ENCODE results near the gene STK38L. TPM values are rescaled to one million over a fixed set of nuclear protein-coding genes. Genes with fewer than 3 reads are reported as not detected.

The STK38L gene
- total and polyA plus RNA-seq, 9 of the 15 experiments (the other 6 are each of a cell fraction or from before 2014, with no cell fraction given), result 2.6 to 10.7 (median 6.9) TPM

- no TSS peak for BruUV-seq (replicated peaks)
- in situ Hi-C loops (cut with MboI) (loop anchor here (5.0 kb wide), 1 partner anchor 38 kb away; no protein-coding TSS in a partner anchor), intact Hi-C loops (cut with micrococcal nuclease) (no loop called here)
- CTCF ChIA-PET (ENCODE audit: low intra/inter-chr PET ratio), result no interaction called here
- ATAC-seq (no peak), FAIRE-seq (no peak), DNase-seq (ENCODE audit: extremely low read depth in 1 of 4, low spot score in 3 of 4) (no peak)
- POLR2A ChIA-PET, result no interaction called here
- H4K20me1 ChIP-seq (replicated peaks; ENCODE audit: control insufficient read depth, insufficient read depth, low read length), result no peaks in the 10 kb centered on the region
- TF ChIP-seq CBX3 (IDR thresholded peaks at IDR 0.05; ENCODE audit: borderline replicate concordance in 1 of 2, low read length in 2 of 2) (no peak), SRSF1 (IDR thresholded peaks at IDR 0.05; ENCODE audit: low read depth, low read length) (no peak)
- no peak overlapping the region for H2AFZ ChIP-seq (ENCODE audit: low read depth, low read length)
- H3K36me3 ChIP-seq (ENCODE audit: control insufficient read depth, insufficient read depth, low read length), result no peaks in the 10 kb centered on the region
- H3K4me1 ChIP-seq (replicated peaks in 1 of 2; ENCODE audit: control insufficient read depth in 2 of 2, insufficient read depth in 2 of 2, low read length in 2 of 2), result no peaks in the 10 kb centered on the region
- WGBS (ENCODE audit: insufficient coverage, low coverage, missing lambda C conversion rate), result 0% methylated on average over 3 of the region's 3 CpGs
- H3K9ac ChIP-seq (ENCODE audit: insufficient read depth in 1 of 2, low read depth in 2 of 2, low read length in 2 of 2), result no peak overlapping the region
- no peak overlapping the region for H3K4me2 ChIP-seq (ENCODE audit: insufficient read depth, low read length)
- no peak overlapping the region for H3K4me3 ChIP-seq
- no peak overlapping the region for H3K27ac ChIP-seq (ENCODE audit: extremely low read depth, low read depth, low read length)
- H3K9me1 ChIP-seq (ENCODE audit: control insufficient read depth, insufficient read depth, low read length), result no peaks in the 10 kb centered on the region
- no peaks in the 10 kb centered on the region for H3K79me2 ChIP-seq (ENCODE audit: control insufficient read depth, insufficient read depth, low read length)
- H3K9me3 ChIP-seq (replicated peaks; ENCODE audit: control insufficient read depth, insufficient read depth, low read depth, low read length), result no peaks in the 10 kb centered on the region
- no peaks in the 10 kb centered on the region for H3K27me3 ChIP-seq (ENCODE audit: control insufficient read depth in 2 of 2, insufficient read depth in 2 of 2, low read length in 2 of 2)
These were observed 100.7 kb downstream of the STK38L start for GRCh38 chr12:27344760-27345159.

GRCh38 chr12:27345376-27345775 lies 101.3 kb downstream of the STK38L start:
- WGBS (ENCODE audit: insufficient coverage, low coverage, missing lambda C conversion rate), result 2% methylated on average over 4 of the region's 4 CpGs
- H3K79me2 ChIP-seq (ENCODE audit: control insufficient read depth, insufficient read depth, low read length), result no peaks in the 10 kb centered on the region

More at GRCh38 chr12:27345376-27345775, 101.3 kb downstream of the STK38L start:
- no peak overlapping the region for H3K4me3 ChIP-seq
- no peak overlapping the region for H3K27ac ChIP-seq (ENCODE audit: extremely low read depth, low read depth, low read length)
- intact Hi-C loops (cut with micrococcal nuclease), result no loop called here
- H3K9ac ChIP-seq (ENCODE audit: insufficient read depth in 1 of 2, low read depth in 2 of 2, low read length in 2 of 2), result no peak overlapping the region
- no peaks in the 10 kb centered on the region for H3K4me1 ChIP-seq (replicated peaks in 1 of 2; ENCODE audit: control insufficient read depth in 2 of 2, insufficient read depth in 2 of 2, low read length in 2 of 2)
- ChIA-PET CTCF (ENCODE audit: low intra/inter-chr PET ratio) (no interaction called here), POLR2A (no interaction called here)
- TF ChIP-seq ZSCAN32 (CRISPR knock-in tag; IDR thresholded peaks at IDR 0.05), result no peak
- TF ChIP-seq ZBTB34 (CRISPR knock-in tag; IDR thresholded peaks at IDR 0.05), result no peak
- H3K36me3 ChIP-seq (ENCODE audit: control insufficient read depth, insufficient read depth, low read length), result no peaks in the 10 kb centered on the region
- H2AFZ ChIP-seq (ENCODE audit: low read depth, low read length), result no peak overlapping the region
- no peaks in the 10 kb centered on the region for H4K20me1 ChIP-seq (replicated peaks; ENCODE audit: control insufficient read depth, insufficient read depth, low read length)
- H3K9me1 ChIP-seq (ENCODE audit: control insufficient read depth, insufficient read depth, low read length), result no peaks in the 10 kb centered on the region
- ATAC-seq (no peak), DNase-seq (ENCODE audit: extremely low read depth in 1 of 4, low spot score in 3 of 4) (no peak), FAIRE-seq (no peak)
- H3K4me2 ChIP-seq (ENCODE audit: insufficient read depth, low read length), result no peak overlapping the region
- no TSS peak for BruUV-seq (replicated peaks)
- in situ Hi-C loops (cut with MboI), result loop anchor here (5.0 kb wide), 1 partner anchor 37 kb away; no protein-coding TSS in a partner anchor
- H3K27me3 ChIP-seq (ENCODE audit: control insufficient read depth in 2 of 2, insufficient read depth in 2 of 2, low read length in 2 of 2), result no peaks in the 10 kb centered on the region
- no peaks in the 10 kb centered on the region for H3K9me3 ChIP-seq (replicated peaks; ENCODE audit: control insufficient read depth, insufficient read depth, low read depth, low read length)

Data from K562 (cell line).